Measurements from ENCODE around the gene TCEAL5.
"Not testable (repeated sequence)": the region's sequence is repeated elsewhere in the genome, so short reads cannot be mapped to it uniquely, and the experiment has no call there.

TCEAL5 gene, protein sequence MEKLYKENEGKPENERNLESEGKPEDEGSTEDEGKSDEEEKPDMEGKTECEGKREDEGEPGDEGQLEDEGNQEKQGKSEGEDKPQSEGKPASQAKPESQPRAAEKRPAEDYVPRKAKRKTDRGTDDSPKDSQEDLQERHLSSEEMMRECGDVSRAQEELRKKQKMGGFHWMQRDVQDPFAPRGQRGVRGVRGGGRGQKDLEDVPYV

DNA sequence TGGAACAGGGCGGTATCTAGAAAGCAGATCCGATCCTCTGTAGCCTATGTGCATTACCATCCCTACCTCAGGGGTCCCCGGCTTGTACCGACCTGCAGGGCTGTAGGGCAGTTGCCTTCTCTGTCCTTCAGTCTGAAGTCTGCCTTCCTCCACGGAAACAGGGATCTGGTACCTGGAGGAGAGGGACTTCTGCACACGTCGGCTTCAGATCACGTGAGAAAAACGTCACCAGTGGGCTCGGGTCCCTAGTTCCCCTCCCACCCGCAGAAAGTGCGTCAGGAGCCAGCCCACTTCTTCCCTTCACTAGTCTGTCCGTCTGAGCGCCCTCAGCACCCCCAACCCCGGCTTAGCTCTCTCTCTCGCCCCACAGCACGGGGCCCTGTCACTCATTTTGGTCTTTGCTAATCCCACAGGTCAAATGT lies at the start of gene TCEAL5:
TSS of gene TCEAL5 (minus strand) at position 170 of the 422 bp plus-strand sequence. CDS start 2,187 bp downstream, outside the sequence.
- DNase-seq (ENCODE audit: low read depth), result no peak

DNA sequence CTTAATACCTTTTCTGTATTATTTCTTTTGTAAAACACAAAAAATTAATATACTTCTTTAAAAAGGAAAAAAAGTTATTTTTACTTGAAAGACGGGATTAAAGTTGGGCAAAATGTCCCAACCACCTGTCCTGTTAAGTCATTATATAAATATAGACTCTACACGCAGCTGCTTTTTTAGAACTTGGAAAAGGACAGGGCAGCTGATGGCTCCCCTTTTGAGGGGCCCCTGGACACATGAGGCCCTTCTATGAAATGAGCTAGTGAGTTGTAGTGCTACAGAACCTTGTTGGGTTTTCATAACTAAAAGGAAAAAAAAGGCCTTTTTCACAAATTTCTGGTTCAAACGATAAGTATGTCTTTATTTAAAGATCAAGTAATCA lies 34.8 kb upstream of the TCEAL5 start:
- DNase-seq (ENCODE audit: low read depth), result no peak

GRCh38 chrX:103310555-103311398 lies 34.2 kb upstream of the TCEAL5 start, which contains the start of gene BEX2:
BEX2 (minus strand) TSS chrX:103310990; CDS start chrX:103309976, 1,014 bp downstream.
- DNase-seq (ENCODE audit: low read depth), result peak; percentile 77

GRCh38 chrX:103309860-103310554 lies 33.5 kb upstream of the TCEAL5 start:
- no peak for DNase-seq (ENCODE audit: low read depth)

GRCh38 chrX:103305666-103306065 lies 29.1 kb upstream of the TCEAL5 start:
- DNase-seq (ENCODE audit: low read depth), result not testable (repeated sequence)

DNA sequence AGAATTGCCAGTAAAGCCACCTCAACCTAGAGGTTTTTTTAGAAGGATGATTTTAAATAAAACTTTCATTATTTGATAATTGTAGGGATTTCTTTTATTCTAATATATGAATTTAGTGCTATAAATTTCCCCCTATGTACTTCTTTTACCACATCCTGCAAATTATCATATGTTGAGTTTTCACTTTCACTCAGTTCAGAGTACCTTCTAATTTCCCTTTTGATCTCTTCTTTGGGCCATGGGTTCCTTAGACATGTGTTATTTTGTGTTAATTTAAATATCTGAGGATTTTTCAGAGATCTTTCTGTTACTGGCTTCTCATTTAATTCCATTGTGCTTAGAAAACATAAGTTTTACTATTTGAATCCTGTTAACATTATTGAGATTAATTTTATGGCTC lies 28.2 kb upstream of the TCEAL5 start:
- DNase-seq (ENCODE audit: low read depth), result no peak

DNA sequence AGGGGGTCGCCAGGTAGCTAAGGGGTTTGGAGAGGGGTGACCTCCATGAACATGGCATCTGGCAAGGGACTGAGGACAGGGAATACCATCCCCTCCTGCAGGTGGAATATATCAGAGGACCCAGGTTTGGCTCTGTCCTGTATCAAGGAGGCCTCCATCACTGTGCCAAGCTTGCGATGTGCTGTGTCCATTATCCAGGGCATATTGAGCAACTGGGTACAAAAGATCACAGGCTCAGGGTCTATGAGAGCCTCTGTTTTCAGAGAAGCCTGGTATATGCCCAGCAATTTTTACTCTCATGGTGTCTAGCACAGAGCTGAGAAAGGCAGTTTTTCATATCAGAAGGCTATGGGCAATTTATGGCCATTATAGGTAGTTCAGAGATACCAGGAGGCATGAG lies 16.6 kb upstream of the TCEAL5 start:
- no peak for DNase-seq (ENCODE audit: low read depth)

- DNase-seq (ENCODE audit: low read depth), result no peak
Observed at GRCh38 chrX:103279624-103280023, 3.1 kb upstream of the TCEAL5 start.

GRCh38 chrX:103275947-103276567 lies 493 bp downstream of the TCEAL5 start:
- no peak for DNase-seq (ENCODE audit: low read depth)

DNA sequence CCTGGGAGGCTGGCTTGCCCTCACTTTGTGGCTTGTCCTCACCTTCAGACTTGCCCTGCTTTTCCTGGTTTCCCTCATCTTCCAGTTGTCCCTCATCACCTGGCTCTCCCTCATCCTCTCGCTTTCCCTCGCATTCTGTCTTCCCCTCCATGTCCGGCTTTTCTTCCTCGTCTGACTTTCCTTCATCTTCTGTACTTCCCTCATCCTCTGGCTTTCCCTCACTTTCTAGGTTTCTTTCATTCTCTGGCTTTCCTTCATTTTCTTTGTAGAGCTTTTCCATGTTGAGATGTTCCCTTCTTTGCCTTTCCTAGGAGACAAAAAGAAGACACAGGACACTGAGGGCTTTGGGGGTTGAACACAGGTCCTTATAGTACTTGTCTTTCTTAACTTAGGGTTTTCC lies 2.3 kb downstream of the TCEAL5 start:
- no peak for DNase-seq (ENCODE audit: low read depth)

DNA sequence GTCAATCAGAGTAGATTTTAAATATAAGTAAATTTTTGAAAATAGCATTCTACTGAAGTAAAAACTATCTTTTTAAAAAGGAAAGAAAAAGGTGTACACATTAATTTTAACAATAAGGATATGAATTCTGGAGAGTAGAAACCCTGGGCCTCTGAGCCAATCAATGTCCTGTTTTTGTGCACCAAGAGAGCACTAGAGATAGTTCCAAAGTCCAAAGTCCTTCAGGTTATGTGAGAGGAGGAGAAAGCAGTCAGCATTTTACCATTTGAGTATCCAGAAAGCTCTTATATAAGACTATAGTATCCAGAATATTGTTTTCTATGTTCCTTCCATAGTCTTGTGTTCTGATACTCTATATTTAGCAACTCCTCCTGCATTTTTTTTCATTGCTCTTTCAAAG lies 18.3 kb downstream of the TCEAL5 start:
- no peak for DNase-seq (ENCODE audit: low read depth)

DNA sequence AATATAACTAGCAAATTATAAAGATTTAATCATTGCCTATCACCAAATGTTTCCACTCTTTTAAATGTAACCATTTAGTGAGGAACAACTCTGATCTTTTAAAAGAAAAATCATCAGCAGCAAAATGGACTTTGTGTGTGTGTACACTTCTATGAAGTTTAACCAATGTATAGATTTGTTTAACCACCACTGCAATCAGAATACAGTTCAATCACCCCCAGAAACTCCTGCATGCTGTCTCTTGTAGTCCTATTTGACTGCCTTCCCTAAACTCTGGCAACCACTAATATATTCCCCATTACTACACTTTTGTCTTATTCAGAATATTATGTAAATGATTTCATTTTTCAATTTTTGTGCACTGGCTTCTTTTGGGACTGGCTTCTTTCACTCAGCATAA lies 19.9 kb downstream of the TCEAL5 start:
- no peak for DNase-seq (ENCODE audit: low read depth)

DNA sequence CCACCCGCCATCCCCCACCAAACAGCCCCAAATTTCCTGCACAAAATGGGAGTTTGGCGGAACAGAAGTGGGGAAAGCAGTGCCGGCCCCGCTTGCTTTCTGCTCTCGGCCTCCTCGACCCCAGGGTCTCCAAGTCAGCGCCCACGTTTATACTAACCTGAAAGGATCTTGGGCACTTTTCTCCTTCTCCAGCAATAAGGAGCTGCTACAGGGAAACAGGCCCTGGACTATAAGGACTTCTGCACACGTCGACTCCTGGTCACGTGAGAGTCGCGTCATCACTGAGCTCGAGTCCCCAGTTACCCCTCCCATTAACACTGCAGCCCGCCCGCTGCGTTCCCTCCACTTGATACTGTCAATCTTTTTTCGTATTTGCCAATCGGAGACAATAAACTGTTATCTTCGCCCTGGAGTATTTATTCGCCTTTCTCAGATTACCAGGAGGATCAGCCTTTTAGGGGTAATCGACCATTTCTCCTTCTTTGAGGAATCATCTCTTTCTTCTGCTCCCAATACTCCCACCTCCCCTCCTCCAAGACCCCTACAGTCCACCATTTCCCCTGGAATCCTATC lies 21.5 kb downstream of the TCEAL5 start, which contains the start of gene TCEAL8:
TSS of gene TCEAL8 (minus strand) at position 235 of the 573 bp plus-strand sequence. CDS start 1,176 bp downstream, outside the sequence.
- peak; percentile 34 for DNase-seq (ENCODE audit: low read depth)

- no peak for DNase-seq (ENCODE audit: low read depth)
Observed at GRCh38 chrX:103254171-103254824, 22.3 kb downstream of the TCEAL5 start.

DNA sequence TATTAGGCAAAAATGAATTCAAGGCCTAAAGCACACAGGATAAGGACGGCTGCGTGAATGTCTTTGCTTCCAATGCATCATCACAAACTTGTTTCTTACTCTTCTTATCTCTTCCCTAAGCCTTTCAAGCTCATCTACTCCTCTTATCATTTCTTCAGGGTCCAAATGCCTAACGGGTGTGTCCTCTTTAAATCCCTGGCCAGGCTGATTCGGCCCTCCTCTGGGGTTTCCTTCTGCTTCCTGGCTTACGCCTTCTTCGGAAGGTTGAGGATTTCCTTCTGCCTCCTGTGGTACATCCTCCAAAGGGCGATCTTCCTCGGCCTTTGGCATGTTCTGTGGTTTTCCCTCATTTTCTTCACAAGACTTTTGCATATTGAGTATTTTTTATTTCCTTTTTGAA lies 22.9 kb downstream of the TCEAL5 start:
- no peak for DNase-seq (ENCODE audit: low read depth)

- DNase-seq (ENCODE audit: low read depth), result no peak
Observed at GRCh38 chrX:103250977-103251376, 25.6 kb downstream of the TCEAL5 start.

DNA sequence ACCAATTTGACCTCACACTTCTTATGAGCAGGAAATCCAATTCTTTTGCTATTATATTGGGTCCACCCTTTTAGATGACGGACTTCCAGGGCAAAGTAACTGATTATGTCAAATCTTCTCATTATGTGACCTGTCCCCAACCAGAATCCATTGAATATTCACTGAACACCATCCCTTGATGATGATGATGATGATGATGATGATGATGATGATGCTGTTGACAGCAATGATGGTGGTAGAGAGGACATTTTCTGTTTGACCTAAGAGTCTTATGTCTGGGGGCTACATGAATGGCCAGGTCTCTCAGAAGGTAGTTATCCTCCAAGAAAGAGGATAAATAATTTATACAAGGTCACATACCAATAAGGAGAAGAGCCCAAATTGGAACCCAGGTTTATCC lies 26.7 kb downstream of the TCEAL5 start:
- DNase-seq (ENCODE audit: low read depth), result no peak

DNA sequence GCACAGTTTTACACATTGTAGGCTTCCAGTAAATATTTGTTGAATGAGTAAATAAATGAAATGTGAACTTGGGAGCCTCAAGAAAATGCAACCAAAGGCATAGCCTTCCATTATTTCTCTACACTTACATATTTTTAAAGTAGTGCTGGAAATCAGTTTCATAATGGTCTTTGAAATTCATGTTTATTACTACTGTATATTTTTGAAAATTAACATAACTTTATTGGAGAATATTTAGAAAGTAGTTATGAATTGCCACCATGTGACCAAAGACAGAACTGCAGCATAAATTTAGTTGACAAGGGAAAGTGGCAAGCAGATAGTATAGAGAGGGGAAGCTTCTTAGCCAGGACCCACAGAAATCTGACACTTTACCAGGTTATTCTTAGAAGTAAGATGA lies 28.0 kb downstream of the TCEAL5 start:
- DNase-seq (ENCODE audit: low read depth), result no peak

DNA sequence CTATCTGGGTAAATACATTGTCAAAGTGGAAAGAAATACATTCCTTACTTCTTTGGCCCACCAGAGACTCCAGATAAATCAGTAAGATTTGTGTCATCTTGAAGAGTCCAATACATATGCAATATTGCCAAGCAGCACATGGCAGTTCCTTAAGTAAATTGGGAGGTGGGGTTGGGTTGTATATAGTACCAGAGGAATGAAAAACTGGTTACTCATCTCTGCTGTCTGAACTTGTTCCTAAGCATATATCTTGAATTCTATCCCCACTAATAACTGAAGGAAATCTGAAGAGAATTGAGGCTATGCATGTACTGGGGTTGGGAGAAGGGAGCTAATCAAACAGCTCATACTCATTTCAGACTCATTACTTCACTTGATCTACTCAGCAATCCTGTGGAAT lies 36.4 kb downstream of the TCEAL5 start:
- no peak for DNase-seq (ENCODE audit: low read depth)

DNA sequence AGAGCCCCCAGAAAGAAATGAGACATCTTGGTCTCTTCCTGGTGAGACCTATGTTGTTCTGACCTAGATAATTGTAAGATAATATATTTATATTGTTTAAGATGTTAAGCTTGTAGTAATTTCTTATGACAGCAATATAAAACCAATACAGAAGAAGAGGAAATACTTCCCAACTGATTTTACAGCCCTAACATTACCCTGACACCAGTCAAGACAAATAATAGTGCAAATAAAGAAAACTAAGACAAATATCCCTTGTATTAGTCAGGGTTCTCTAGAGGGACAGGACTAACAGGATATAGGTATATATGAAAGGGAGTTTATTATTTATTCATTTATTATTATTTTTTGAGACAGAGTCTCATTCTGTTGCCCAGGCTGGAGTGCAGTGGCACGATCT lies 40.3 kb downstream of the TCEAL5 start:
- DNase-seq (ENCODE audit: low read depth), result no peak

GRCh38 chrX:103235608-103236007 lies 40.9 kb downstream of the TCEAL5 start:
- not testable (repeated sequence) for DNase-seq (ENCODE audit: low read depth)
